Vagina (tissue), 2 donors: Measurements from ENCODE around the gene DNAH9. TPM values are rescaled to one million over a fixed set of nuclear protein-coding genes. Genes with fewer than 3 reads are reported as not detected.

ENCODE experiments used
- DNase-seq, 2 donors: peaks; one replicate each; pipeline ENCODE4 v3.0.0-alpha.2; 2017; ENCODE audit errors: extremely low spot score in 2 of 2
- H3K27ac ChIP-seq: fragments of 200-600 bp; sonication (generic); one replicate; pipeline ENCODE4 v1.5.1; 2019
- H3K27me3 ChIP-seq: fragments of 200-600 bp; sonication (generic); one replicate; pipeline ENCODE4 v1.5.1; 2019
- H3K36me3 ChIP-seq, 2 donors: fragments of 200-600 bp; sonication (generic); one replicate each; pipeline ENCODE4 v1.5.1; 2017 to 2019
- H3K4me1 ChIP-seq: fragments of 200-600 bp; sonication (generic); one replicate; pipeline ENCODE4 v1.5.1; 2019
- H3K4me3 ChIP-seq, 2 donors: fragments of 200-600 bp; sonication (generic); 1 replicate in 1 of 2; 2 replicates in 1 of 2; pipeline ENCODE4 v1.5.1; 2016 to 2019
- H3K9me3 ChIP-seq: fragments of 200-600 bp; sonication (generic); one replicate; pipeline ENCODE4 v1.5.1; 2019
- CTCF ChIP-seq, 3 experiments: fragments of 450-650 bp in 2 of 3; fragments of 200-600 bp in 1 of 3; sonication (generic) in 1 of 3; IDR thresholded peaks; one replicate each; pipeline ENCODE4 v1.5.1; 2017 to 2019; ENCODE audit warnings: antibody characterized with exemption in 3 of 3, mild to moderate bottlenecking in 2 of 3, moderate library complexity in 2 of 3
- POLR2A ChIP-seq, 2 donors: fragments of 450-650 bp; IDR thresholded peaks; one replicate each; pipeline ENCODE4 v1.6.1; 2017; ENCODE audit warnings: antibody characterized with exemption in 2 of 2, mild to moderate bottlenecking in 2 of 2, moderate library complexity in 2 of 2
- POLR2AphosphoS5 ChIP-seq, 2 donors: sonication (generic); formaldehyde crosslinking; IDR thresholded peaks; one replicate each; pipeline ENCODE4 v1.9.0; 2017; ENCODE audit warnings: antibody characterized with exemption in 2 of 2, mild to moderate bottlenecking in 2 of 2, low read depth in 1 of 2; ENCODE audit not compliant: insufficient read depth in 1 of 2
- intact Hi-C: fragments of 100-400 bp; cut with DNase I; formaldehyde crosslinking; loops from one replicate; pipeline ENCODE4 v1.15.1; 2023
- total RNA-seq: library from RNA; depleted of rRNA; stranded (reverse); fragments of >200 nt; gene quantifications from one replicate; pipeline ENCODE4 v1.2.3, GENCODE V29; 2016

The DNAH9 gene
- total RNA-seq, 1 donor from 2014 or later: not detected

- Histone ChIP-seq H3K27me3 (no peaks in the 10 kb centered on the region), H3K9me3 (no peaks in the 10 kb centered on the region), H3K36me3 (no peaks in the 10 kb centered on the region), H3K27ac (no peak overlapping the region), H3K4me3 (no peak overlapping the region), H3K4me1 (no peaks in the 10 kb centered on the region)
- no peak for DNase-seq
- intact Hi-C loops: no loop called here
- TF ChIP-seq POLR2AphosphoS5 (IDR thresholded peaks at IDR 0.05; ENCODE audit: insufficient read depth in 1 of 2, low read depth in 1 of 2) (no peak), CTCF (IDR thresholded peaks at IDR 0.05) (no peak), POLR2A (IDR thresholded peaks at IDR 0.05) (no peak)
These were observed 105.8 kb downstream of the DNAH9 start for GRCh38 chr17:11704041-11704440.

GRCh38 chr17:11705111-11705510, 106.8 kb downstream of the DNAH9 start:
- Histone ChIP-seq H3K9me3 (no peaks in the 10 kb centered on the region), H3K27ac (no peak overlapping the region), H3K27me3 (no peaks in the 10 kb centered on the region), H3K4me1 (no peaks in the 10 kb centered on the region), H3K4me3 (no peak overlapping the region), H3K36me3 (no peaks in the 10 kb centered on the region)
- no peak for DNase-seq
- no peak for TF ChIP-seq CTCF (IDR thresholded peaks at IDR 0.05)
- TF ChIP-seq POLR2A (IDR thresholded peaks at IDR 0.05): no peak
- no peak for TF ChIP-seq POLR2AphosphoS5 (IDR thresholded peaks at IDR 0.05; ENCODE audit: insufficient read depth in 1 of 2, low read depth in 1 of 2)
- intact Hi-C loops: no loop called here

- no peaks in the 10 kb centered on the region for H3K9me3 ChIP-seq
- H3K27me3 ChIP-seq: no peaks in the 10 kb centered on the region
- no peak overlapping the region for H3K27ac ChIP-seq
- H3K36me3 ChIP-seq: no peaks in the 10 kb centered on the region
- no peaks in the 10 kb centered on the region for H3K4me1 ChIP-seq
- H3K4me3 ChIP-seq: no peak overlapping the region
- DNase-seq: no peak
- TF ChIP-seq POLR2A (IDR thresholded peaks at IDR 0.05) (no peak), POLR2AphosphoS5 (IDR thresholded peaks at IDR 0.05; ENCODE audit: insufficient read depth in 1 of 2, low read depth in 1 of 2) (no peak), CTCF (IDR thresholded peaks at IDR 0.05) (no peak)
- intact Hi-C loops: no loop called here
These were observed 109.3 kb downstream of the DNAH9 start for GRCh38 chr17:11707586-11707985.

GRCh38 chr17:11712456-11712855, 114.2 kb downstream of the DNAH9 start:
- intact Hi-C loops: no loop called here
- Histone ChIP-seq H3K4me3 (no peak overlapping the region), H3K27ac (no peak overlapping the region), H3K9me3 (no peaks in the 10 kb centered on the region), H3K27me3 (no peaks in the 10 kb centered on the region), H3K4me1 (no peaks in the 10 kb centered on the region), H3K36me3 (no peaks in the 10 kb centered on the region)
- no peak for DNase-seq
- no peak for TF ChIP-seq CTCF (IDR thresholded peaks at IDR 0.05)
- TF ChIP-seq POLR2A (IDR thresholded peaks at IDR 0.05): no peak
- TF ChIP-seq POLR2AphosphoS5 (IDR thresholded peaks at IDR 0.05; ENCODE audit: insufficient read depth in 1 of 2, low read depth in 1 of 2): no peak

- no peak overlapping the region for H3K27ac ChIP-seq
- no peaks in the 10 kb centered on the region for H3K4me1 ChIP-seq
- TF ChIP-seq POLR2A (IDR thresholded peaks at IDR 0.05) (no peak), POLR2AphosphoS5 (IDR thresholded peaks at IDR 0.05; ENCODE audit: insufficient read depth in 1 of 2, low read depth in 1 of 2) (no peak), CTCF (IDR thresholded peaks at IDR 0.05) (no peak)
- no peak for DNase-seq
- no peaks in the 10 kb centered on the region for H3K9me3 ChIP-seq
- no peaks in the 10 kb centered on the region for H3K27me3 ChIP-seq
- no peaks in the 10 kb centered on the region for H3K36me3 ChIP-seq
- no peak overlapping the region for H3K4me3 ChIP-seq
- intact Hi-C loops: no loop called here
These were observed 120.9 kb downstream of the DNAH9 start for GRCh38 chr17:11719203-11719602.
